ENCODE measurements around the gene GATC.
A peak's percentile ranks its signal among the peaks of the same experiment; 100 is the strongest.

GATC gene

GRCh38 chr12:120445911-120446843, at the start of gene GATC, which contains the start of gene TRIAP1:
TSS of gene GATC (plus strand) at chr12:120446444. CDS start at chr12:120446481, 37 bp downstream.
TSS of gene TRIAP1 (minus strand) at chr12:120446384. CDS start at chr12:120446372, 12 bp downstream.
- H3K4me1 Mint-ChIP-seq: peaks cover 19% of the 10 kb centered on the region
- H3K9me3 Mint-ChIP-seq: no peaks in the 10 kb centered on the region
- H3K27me3 Mint-ChIP-seq: no peaks in the 10 kb centered on the region
- peak; percentile 97 for ATAC-seq (ENCODE audit: low read depth)
- peak; percentile 75 to 94 for DNase-seq (ENCODE audit: low spot score in 2 of 2)
- H3K27ac Mint-ChIP-seq: peak within 1 kb of the TSS; percentile 96
- H3K36me3 Mint-ChIP-seq: peaks cover 5% of the 10 kb centered on the region
- H3K4me3 Mint-ChIP-seq: peak within 1 kb of the TSS; percentile 93

GRCh38 chr12:120397824-120398540, 48.3 kb upstream of the GATC start:
- ATAC-seq (ENCODE audit: low read depth): no peak
- Mint-ChIP-seq H3K27ac (no peak overlapping the region), H3K27me3 (peaks cover 31% of the 10 kb centered on the region)

GRCh38 chr12:120399531-120399930, 46.7 kb upstream of the GATC start:
- H3K36me3 Mint-ChIP-seq: no peaks in the 10 kb centered on the region
- H3K27ac Mint-ChIP-seq: no peak overlapping the region
- no peak overlapping the region for H3K4me3 Mint-ChIP-seq
- H3K27me3 Mint-ChIP-seq: peaks cover 31% of the 10 kb centered on the region
- no peak for ATAC-seq (ENCODE audit: low read depth)
- H3K4me1 Mint-ChIP-seq: peaks cover 2% of the 10 kb centered on the region
- no peak for DNase-seq (ENCODE audit: low spot score in 2 of 2)
- H3K9me3 Mint-ChIP-seq: no peaks in the 10 kb centered on the region

More at GRCh38 chr12:120397824-120398540, 48.3 kb upstream of the GATC start:
- Mint-ChIP-seq H3K4me1 (peaks cover 2% of the 10 kb centered on the region), H3K36me3 (no peaks in the 10 kb centered on the region), H3K9me3 (no peaks in the 10 kb centered on the region), H3K4me3 (no peak overlapping the region)
- DNase-seq (ENCODE audit: low spot score in 2 of 2): no peak

- ATAC-seq (ENCODE audit: low read depth) (no peak), DNase-seq (ENCODE audit: low spot score in 2 of 2) (no peak)
- no peak overlapping the region for H3K4me3 Mint-ChIP-seq
- peaks cover 18% of the 10 kb centered on the region for H3K27me3 Mint-ChIP-seq
- no peak overlapping the region for H3K27ac Mint-ChIP-seq
- no peaks in the 10 kb centered on the region for H3K4me1 Mint-ChIP-seq
- no peaks in the 10 kb centered on the region for H3K36me3 Mint-ChIP-seq
- H3K9me3 Mint-ChIP-seq: no peaks in the 10 kb centered on the region
These were observed 44.0 kb upstream of the GATC start for GRCh38 chr12:120402217-120402616.

GRCh38 chr12:120403869-120404268, 42.4 kb upstream of the GATC start:
- H3K36me3 Mint-ChIP-seq: no peaks in the 10 kb centered on the region
- ATAC-seq (ENCODE audit: low read depth) (no peak), DNase-seq (ENCODE audit: low spot score in 2 of 2) (no peak)
- H3K27me3 Mint-ChIP-seq: peaks cover 14% of the 10 kb centered on the region
- H3K9me3 Mint-ChIP-seq: no peaks in the 10 kb centered on the region
- H3K27ac Mint-ChIP-seq: no peak overlapping the region
- H3K4me1 Mint-ChIP-seq: no peaks in the 10 kb centered on the region
- H3K4me3 Mint-ChIP-seq: no peak overlapping the region

GRCh38 chr12:120404271-120404670, 42.0 kb upstream of the GATC start:
- H3K9me3 Mint-ChIP-seq: no peaks in the 10 kb centered on the region
- ATAC-seq (ENCODE audit: low read depth) (no peak), DNase-seq (ENCODE audit: low spot score in 2 of 2) (no peak)
- peaks cover 14% of the 10 kb centered on the region for H3K27me3 Mint-ChIP-seq
- no peak overlapping the region for H3K27ac Mint-ChIP-seq
- H3K36me3 Mint-ChIP-seq: no peaks in the 10 kb centered on the region
- H3K4me3 Mint-ChIP-seq: no peak overlapping the region
- no peaks in the 10 kb centered on the region for H3K4me1 Mint-ChIP-seq

- ATAC-seq (ENCODE audit: low read depth): no peak
- no peaks in the 10 kb centered on the region for H3K9me3 Mint-ChIP-seq
- no peaks in the 10 kb centered on the region for H3K4me1 Mint-ChIP-seq
- no peaks in the 10 kb centered on the region for H3K36me3 Mint-ChIP-seq
- peaks cover 8% of the 10 kb centered on the region for H3K27me3 Mint-ChIP-seq
- H3K4me3 Mint-ChIP-seq: no peak overlapping the region
- no peak for DNase-seq (ENCODE audit: low spot score in 2 of 2)
- H3K27ac Mint-ChIP-seq: no peak overlapping the region
These were observed 40.2 kb upstream of the GATC start for GRCh38 chr12:120406069-120406468.

- no peak for DNase-seq (ENCODE audit: low spot score in 2 of 2)
- H3K27ac Mint-ChIP-seq: no peak overlapping the region
- H3K4me3 Mint-ChIP-seq: no peak overlapping the region
- peaks cover 8% of the 10 kb centered on the region for H3K27me3 Mint-ChIP-seq
- H3K9me3 Mint-ChIP-seq: no peaks in the 10 kb centered on the region
- no peak for ATAC-seq (ENCODE audit: low read depth)
- no peaks in the 10 kb centered on the region for H3K36me3 Mint-ChIP-seq
- no peaks in the 10 kb centered on the region for H3K4me1 Mint-ChIP-seq
These were observed 39.7 kb upstream of the GATC start for GRCh38 chr12:120406553-120406952.

- ATAC-seq (ENCODE audit: low read depth) (no peak), DNase-seq (ENCODE audit: low spot score in 2 of 2) (no peak)
- Mint-ChIP-seq H3K27ac (no peak overlapping the region), H3K9me3 (no peaks in the 10 kb centered on the region), H3K4me1 (no peaks in the 10 kb centered on the region), H3K4me3 (no peak overlapping the region), H3K27me3 (peaks cover 7% of the 10 kb centered on the region), H3K36me3 (peaks cover 1% of the 10 kb centered on the region)
These were observed 37.5 kb upstream of the GATC start for GRCh38 chr12:120408771-120409170.

- DNase-seq (ENCODE audit: low spot score in 2 of 2) (no peak), ATAC-seq (ENCODE audit: low read depth) (peak; percentile 39)
- peaks cover 1% of the 10 kb centered on the region for H3K36me3 Mint-ChIP-seq
- peaks cover 15% of the 10 kb centered on the region for H3K27me3 Mint-ChIP-seq
- no peaks in the 10 kb centered on the region for H3K4me1 Mint-ChIP-seq
- H3K4me3 Mint-ChIP-seq: no peak overlapping the region
- no peaks in the 10 kb centered on the region for H3K9me3 Mint-ChIP-seq
- H3K27ac Mint-ChIP-seq: no peak overlapping the region
These were observed 33.8 kb upstream of the GATC start for GRCh38 chr12:120412421-120412820.

- ATAC-seq (ENCODE audit: low read depth): no peak
- H3K27me3 Mint-ChIP-seq: peaks cover 16% of the 10 kb centered on the region
- no peaks in the 10 kb centered on the region for H3K9me3 Mint-ChIP-seq
- H3K36me3 Mint-ChIP-seq: peaks cover 1% of the 10 kb centered on the region
- no peaks in the 10 kb centered on the region for H3K4me1 Mint-ChIP-seq
- no peak overlapping the region for H3K27ac Mint-ChIP-seq
- no peak for DNase-seq (ENCODE audit: low spot score in 2 of 2)
- H3K4me3 Mint-ChIP-seq: no peak overlapping the region
These were observed 32.1 kb upstream of the GATC start for GRCh38 chr12:120413901-120414695.

GRCh38 chr12:120416490-120417216, 29.6 kb upstream of the GATC start:
- no peak overlapping the region for H3K27ac Mint-ChIP-seq
- no peaks in the 10 kb centered on the region for H3K9me3 Mint-ChIP-seq
- H3K27me3 Mint-ChIP-seq: peaks cover 16% of the 10 kb centered on the region

GRCh38 chr12:120417917-120418580, 28.2 kb upstream of the GATC start:
- Mint-ChIP-seq H3K27ac (no peak overlapping the region), H3K36me3 (no peaks in the 10 kb centered on the region), H3K27me3 (peaks cover 9% of the 10 kb centered on the region), H3K9me3 (no peaks in the 10 kb centered on the region), H3K4me3 (no peak overlapping the region), H3K4me1 (no peaks in the 10 kb centered on the region)
- ATAC-seq (ENCODE audit: low read depth) (no peak), DNase-seq (ENCODE audit: low spot score in 2 of 2) (no peak)

More at GRCh38 chr12:120416490-120417216, 29.6 kb upstream of the GATC start:
- DNase-seq (ENCODE audit: low spot score in 2 of 2): no peak
- H3K4me3 Mint-ChIP-seq: no peak overlapping the region
- ATAC-seq (ENCODE audit: low read depth): no peak
- H3K4me1 Mint-ChIP-seq: no peaks in the 10 kb centered on the region
- peaks cover 1% of the 10 kb centered on the region for H3K36me3 Mint-ChIP-seq
